Measurements from ENCODE around the gene TOR2A.
A peak's percentile ranks its signal among the peaks of the same experiment; 100 is the strongest.

TOR2A gene

GRCh38 chr9:127700140-127700539, 35.0 kb downstream of the TOR2A start:
- peaks cover 0 to 7% of the 10 kb centered on the region in 2 experiments for H3K4me1 ChIP-seq (ENCODE audit: control insufficient read depth in 1 of 2, insufficient read depth in 1 of 2, low read depth in 1 of 2, low read length in 1 of 2)
- H3K4me3 ChIP-seq (ENCODE audit: low read depth in 1 of 2, low read length in 1 of 2) = no peak overlapping the region
- TF ChIP-seq, protein P1, sequence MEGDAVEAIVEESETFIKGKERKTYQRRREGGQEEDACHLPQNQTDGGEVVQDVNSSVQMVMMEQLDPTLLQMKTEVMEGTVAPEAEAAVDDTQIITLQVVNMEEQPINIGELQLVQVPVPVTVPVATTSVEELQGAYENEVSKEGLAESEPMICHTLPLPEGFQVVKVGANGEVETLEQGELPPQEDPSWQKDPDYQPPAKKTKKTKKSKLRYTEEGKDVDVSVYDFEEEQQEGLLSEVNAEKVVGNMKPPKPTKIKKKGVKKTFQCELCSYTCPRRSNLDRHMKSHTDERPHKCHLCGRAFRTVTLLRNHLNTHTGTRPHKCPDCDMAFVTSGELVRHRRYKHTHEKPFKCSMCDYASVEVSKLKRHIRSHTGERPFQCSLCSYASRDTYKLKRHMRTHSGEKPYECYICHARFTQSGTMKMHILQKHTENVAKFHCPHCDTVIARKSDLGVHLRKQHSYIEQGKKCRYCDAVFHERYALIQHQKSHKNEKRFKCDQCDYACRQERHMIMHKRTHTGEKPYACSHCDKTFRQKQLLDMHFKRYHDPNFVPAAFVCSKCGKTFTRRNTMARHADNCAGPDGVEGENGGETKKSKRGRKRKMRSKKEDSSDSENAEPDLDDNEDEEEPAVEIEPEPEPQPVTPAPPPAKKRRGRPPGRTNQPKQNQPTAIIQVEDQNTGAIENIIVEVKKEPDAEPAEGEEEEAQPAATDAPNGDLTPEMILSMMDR (IDR thresholded peaks at IDR 0.05) = no peak
- peaks cover 9% of the 10 kb centered on the region for H3K27me3 ChIP-seq
- H3K36me3 ChIP-seq = no peaks in the 10 kb centered on the region
- no peak overlapping the region for H3K27ac ChIP-seq
- no peaks in the 10 kb centered on the region for H3K9me3 ChIP-seq

DNA sequence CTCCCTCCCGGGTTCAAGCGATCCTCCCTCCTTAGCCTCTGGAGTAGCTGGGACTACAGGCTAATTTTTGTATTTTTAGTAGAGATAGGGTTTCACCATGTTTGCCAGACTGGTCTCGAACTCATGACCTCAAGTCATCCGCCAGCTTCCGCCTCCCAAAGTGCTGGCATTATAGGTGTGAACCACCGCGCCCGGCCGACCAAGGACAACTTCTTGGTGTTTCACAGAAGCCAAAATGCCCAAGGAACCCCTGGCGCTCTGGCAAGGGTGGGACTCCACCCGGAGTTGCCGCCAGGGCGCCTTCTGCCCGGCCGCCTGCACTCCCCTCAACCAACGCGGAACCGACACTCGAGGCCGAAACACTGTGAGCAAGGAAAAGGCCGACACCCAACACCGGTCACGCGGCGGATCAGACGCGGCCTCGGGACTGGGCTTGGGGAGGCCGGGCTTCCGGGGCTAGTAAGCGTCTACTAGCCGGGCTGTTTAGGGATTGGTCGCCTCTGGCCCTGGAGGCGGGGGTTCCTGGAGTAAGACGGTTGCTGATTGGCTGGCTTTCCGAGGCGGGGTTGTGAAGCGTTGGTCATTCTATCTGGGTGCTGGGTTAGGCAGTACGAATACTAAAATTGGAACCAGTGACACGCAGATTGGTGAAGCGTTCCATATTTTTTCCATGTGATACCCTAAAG, 36.0 kb downstream of the TOR2A start:
- H3K36me3 ChIP-seq = no peaks in the 10 kb centered on the region
- TF ChIP-seq, protein P1 (IDR thresholded peaks at IDR 0.05) = no peak
- peaks cover 0 to 7% of the 10 kb centered on the region in 2 experiments for H3K4me1 ChIP-seq (ENCODE audit: control insufficient read depth in 1 of 2, insufficient read depth in 1 of 2, low read depth in 1 of 2, low read length in 1 of 2)
- H3K4me3 ChIP-seq (ENCODE audit: low read depth in 1 of 2, low read length in 1 of 2) = peak overlapping the region; percentile 37 to 45
- peaks cover 9% of the 10 kb centered on the region for H3K27me3 ChIP-seq
- H3K27ac ChIP-seq = peak overlapping the region; percentile 60
- no peaks in the 10 kb centered on the region for H3K9me3 ChIP-seq

GRCh38 chr9:127698386-127698785, 36.7 kb downstream of the TOR2A start:
- H3K36me3 ChIP-seq = no peaks in the 10 kb centered on the region
- TF ChIP-seq, protein P1 (IDR thresholded peaks at IDR 0.05) = no peak
- H3K27me3 ChIP-seq = peaks cover 9% of the 10 kb centered on the region
- no peak overlapping the region for H3K27ac ChIP-seq
- no peaks in the 10 kb centered on the region for H3K9me3 ChIP-seq
- peaks cover 0 to 7% of the 10 kb centered on the region in 2 experiments for H3K4me1 ChIP-seq (ENCODE audit: control insufficient read depth in 1 of 2, insufficient read depth in 1 of 2, low read depth in 1 of 2, low read length in 1 of 2)
- no peak overlapping the region for H3K4me3 ChIP-seq (ENCODE audit: low read depth in 1 of 2, low read length in 1 of 2)

GRCh38 chr9:127697575-127697974, 37.5 kb downstream of the TOR2A start:
- H3K27ac ChIP-seq = no peak overlapping the region
- peaks cover 9% of the 10 kb centered on the region for H3K27me3 ChIP-seq
- no peaks in the 10 kb centered on the region for H3K9me3 ChIP-seq
- H3K4me3 ChIP-seq (ENCODE audit: low read depth in 1 of 2, low read length in 1 of 2) = no peak overlapping the region
- peaks cover 0 to 7% of the 10 kb centered on the region in 2 experiments for H3K4me1 ChIP-seq (ENCODE audit: control insufficient read depth in 1 of 2, insufficient read depth in 1 of 2, low read depth in 1 of 2, low read length in 1 of 2)
- no peaks in the 10 kb centered on the region for H3K36me3 ChIP-seq
- TF ChIP-seq, protein P1 (IDR thresholded peaks at IDR 0.05) = no peak

- H3K4me1 ChIP-seq (ENCODE audit: control insufficient read depth in 1 of 2, insufficient read depth in 1 of 2, low read depth in 1 of 2, low read length in 1 of 2) = peaks cover 0 to 7% of the 10 kb centered on the region in 2 experiments
- H3K27ac ChIP-seq = no peak overlapping the region
- H3K9me3 ChIP-seq = no peaks in the 10 kb centered on the region
- no peaks in the 10 kb centered on the region for H3K36me3 ChIP-seq
- peaks cover 9% of the 10 kb centered on the region for H3K27me3 ChIP-seq
- H3K4me3 ChIP-seq (ENCODE audit: low read depth in 1 of 2, low read length in 1 of 2) = no peak overlapping the region
- TF ChIP-seq, protein P1 (IDR thresholded peaks at IDR 0.05) = no peak
These were observed 40.0 kb downstream of the TOR2A start for GRCh38 chr9:127694890-127695720.
